H9 (cell line): ENCODE data around the gene LRRN1. TPM values are rescaled to one million over a fixed set of nuclear protein-coding genes. Genes with fewer than 3 reads are reported as not detected.

Experiments
- DNase-seq: peaks from one replicate; pipeline ENCODE4 v3.0.0-alpha.2; 2017
- H2AFZ ChIP-seq: one replicate; pipeline ENCODE4 v1.6.1; 2013; ENCODE audit warnings: mild to moderate bottlenecking, low read length, control low read depth, moderate library complexity
- H2AK5ac ChIP-seq: 2 replicates; pipeline ENCODE4 v1.6.1; 2013; ENCODE audit warnings: low read length, control low read depth, mixed read lengths; ENCODE audit not compliant: insufficient read length
- H2BK120ac ChIP-seq: one replicate; pipeline ENCODE4 v1.6.1; 2013; ENCODE audit warnings: low read depth, mild to moderate bottlenecking, low read length, control low read depth, inconsistent platforms; ENCODE audit not compliant: poor library complexity, severe bottlenecking
- H2BK12ac ChIP-seq: 2 replicates; pipeline ENCODE4 v1.6.1; 2013; ENCODE audit warnings: low read length, control low read depth, mixed read lengths, low read depth; ENCODE audit not compliant: insufficient read length
- H2BK15ac ChIP-seq: 2 replicates; pipeline ENCODE4 v1.6.1; 2013; ENCODE audit warnings: low read depth, low read length, control low read depth
- H2BK20ac ChIP-seq: one replicate; pipeline ENCODE4 v1.6.1; 2013; ENCODE audit warnings: low read depth, mild to moderate bottlenecking, low read length, control low read depth, inconsistent platforms; ENCODE audit not compliant: poor library complexity, severe bottlenecking
- H2BK5ac ChIP-seq: 2 replicates; pipeline ENCODE4 v1.6.1; 2013; ENCODE audit warnings: low read length, control low read depth, mixed read lengths; ENCODE audit not compliant: insufficient read length
- H3K14ac ChIP-seq: 2 replicates; pipeline ENCODE4 v1.6.1; 2013; ENCODE audit warnings: low read length, control low read depth; ENCODE audit not compliant: insufficient read depth
- H3K18ac ChIP-seq: 2 replicates; pipeline ENCODE4 v1.6.1; 2013; ENCODE audit warnings: low read depth, mild to moderate bottlenecking, mixed read lengths, low read length, control low read depth; ENCODE audit not compliant: insufficient read length
- H3K23ac ChIP-seq: 2 replicates; pipeline ENCODE4 v1.6.1; 2013; ENCODE audit warnings: low read length, control low read depth, mixed read lengths, low read depth; ENCODE audit not compliant: insufficient read length
- H3K23me2 ChIP-seq: 2 replicates; pipeline ENCODE4 v1.6.1; 2013; ENCODE audit warnings: low read depth, mild to moderate bottlenecking, mixed read lengths, low read length, control low read depth; ENCODE audit not compliant: insufficient read length, poor library complexity, severe bottlenecking
- H3K27ac ChIP-seq: 2 replicates; pipeline ENCODE4 v1.5.1; 2013; ENCODE audit warnings: low read length, control low read depth, mixed read lengths, low read depth; ENCODE audit not compliant: insufficient read length
- H3K27me3 ChIP-seq: 2 replicates; pipeline ENCODE4 v1.6.1; 2013; ENCODE audit warnings: low read length, control low read depth, inconsistent platforms; ENCODE audit not compliant: insufficient read depth
- H3K4ac ChIP-seq: 2 replicates; pipeline ENCODE4 v1.6.1; 2013; ENCODE audit warnings: low read depth, mild to moderate bottlenecking, control low read depth, inconsistent platforms, low read length, moderate library complexity
- H3K4me1 ChIP-seq: 2 replicates; pipeline ENCODE4 v1.6.1; 2013; ENCODE audit warnings: low read length, control low read depth, inconsistent platforms; ENCODE audit not compliant: insufficient read depth
- H3K4me2 ChIP-seq: 2 replicates; pipeline ENCODE4 v1.6.1; 2013; ENCODE audit warnings: low read length, control low read depth, mixed read lengths; ENCODE audit not compliant: insufficient read length, insufficient read depth
- H3K56ac ChIP-seq: 2 replicates; pipeline ENCODE4 v1.6.1; 2013; ENCODE audit warnings: low read depth, mild to moderate bottlenecking, mixed read lengths, low read length, control low read depth; ENCODE audit not compliant: insufficient read length
- H3K79me1 ChIP-seq: 2 replicates; pipeline ENCODE4 v1.6.1; 2013; ENCODE audit warnings: low read depth, mild to moderate bottlenecking, moderate library complexity, low read length, control low read depth, inconsistent platforms; ENCODE audit not compliant: insufficient read depth, poor library complexity, severe bottlenecking
- H3K79me2 ChIP-seq: 2 replicates; pipeline ENCODE4 v1.6.1; 2013; ENCODE audit warnings: low read length, control low read depth, inconsistent platforms; ENCODE audit not compliant: insufficient read depth
- H3K9ac ChIP-seq: 2 replicates; pipeline ENCODE4 v1.6.1; 2013; ENCODE audit warnings: low read length, control low read depth, mixed read lengths; ENCODE audit not compliant: insufficient read length; ENCODE audit errors: extremely low read depth
- H3K9me3 ChIP-seq: one replicate; pipeline ENCODE4 v1.6.1; 2013; ENCODE audit warnings: low read depth, low read length, inconsistent platforms; ENCODE audit not compliant: control insufficient read depth
- H3T11ph ChIP-seq: one replicate; pipeline ENCODE4 v1.6.1; 2013; ENCODE audit warnings: mild to moderate bottlenecking, low read length, control low read depth, inconsistent platforms
- H4K20me1 ChIP-seq: one replicate; pipeline ENCODE4 v1.6.1; 2013; ENCODE audit not compliant: control insufficient read depth, insufficient read length, insufficient read depth
- H4K5ac ChIP-seq: 2 replicates; pipeline ENCODE4 v1.6.1; 2013; ENCODE audit warnings: low read depth, mild to moderate bottlenecking, mixed read lengths, low read length, control low read depth; ENCODE audit not compliant: insufficient read length
- H4K8ac ChIP-seq: replicated peaks from 2 replicates; pipeline ENCODE4 v1.6.1; 2013; ENCODE audit warnings: low read length, control low read depth, mixed read lengths, low read depth; ENCODE audit not compliant: insufficient read length
- H4K91ac ChIP-seq: 2 replicates; pipeline ENCODE4 v1.6.1; 2013; ENCODE audit warnings: low read depth, mild to moderate bottlenecking, moderate library complexity, mixed read lengths, low read length, control low read depth; ENCODE audit not compliant: insufficient read length
- H3K27ac Mint-ChIP-seq, 3 experiments: 2 replicates in 2 of 3; 3 replicates in 1 of 3; pipeline ENCODE4 v1.8.0; 2020 to 2021; ENCODE audit warnings: mixed read lengths in 3 of 3, mild to moderate bottlenecking in 1 of 3, moderate library complexity in 1 of 3
- H3K27me3 Mint-ChIP-seq: 2 replicates; pipeline ENCODE4 v1.8.0; 2021; ENCODE audit warnings: low read depth, mild to moderate bottlenecking, moderate library complexity, mixed read lengths
- H3K36me3 Mint-ChIP-seq, 3 experiments: 2 replicates in 2 of 3; 3 replicates in 1 of 3; pipeline ENCODE4 v1.8.0; 2020 to 2021; ENCODE audit warnings: low read depth in 3 of 3, mixed read lengths in 3 of 3; ENCODE audit not compliant: insufficient read depth in 1 of 3
- H3K4me1 Mint-ChIP-seq, 2 experiments: 2 replicates each; pipeline ENCODE4 v1.8.0; 2020; ENCODE audit warnings: mixed read lengths in 2 of 2
- H3K4me3 Mint-ChIP-seq, 2 experiments: 2 replicates in 1 of 2; 3 replicates in 1 of 2; pipeline ENCODE4 v1.8.0; 2020 to 2021; ENCODE audit warnings: mild to moderate bottlenecking in 2 of 2, mixed read lengths in 2 of 2, moderate library complexity in 1 of 2
- H3K9me3 Mint-ChIP-seq, 2 experiments: 2 replicates in 1 of 2; 3 replicates in 1 of 2; pipeline ENCODE4 v1.8.0; 2020; ENCODE audit warnings: mild to moderate bottlenecking in 2 of 2, mixed read lengths in 2 of 2, moderate library complexity in 1 of 2
- WGBS: extraction: QIAGEN DNeasy Blood & Tissue Kit; methylation state at CpG from one replicate; pipeline ENCODE4 v1.1.7; 2013; ENCODE audit warnings: missing lambda C conversion rate, low lambda C conversion rate, mixed read lengths; ENCODE audit not compliant: insufficient read length; ENCODE audit errors: extremely low coverage; 5-methylcytosine and 5-hydroxymethylcytosine counted together
- total RNA-seq: library from RNA; stranded (reverse); gene quantifications from 2 replicates; pipeline ENCODE4 v1.2.1, GENCODE V29; 2021
- TF ChIP-seq, protein P1 (sequence below): fragments of 200-600 bp; sonication (generic); conservative IDR thresholded peaks from 3 replicates; pipeline ENCODE4 v1.8.0; 2021; ENCODE audit warnings: antibody characterized with exemption, mild to moderate bottlenecking

Gene LRRN1
- total RNA-seq, 1 experiment from 2014 or later: 269 TPM

DNA sequence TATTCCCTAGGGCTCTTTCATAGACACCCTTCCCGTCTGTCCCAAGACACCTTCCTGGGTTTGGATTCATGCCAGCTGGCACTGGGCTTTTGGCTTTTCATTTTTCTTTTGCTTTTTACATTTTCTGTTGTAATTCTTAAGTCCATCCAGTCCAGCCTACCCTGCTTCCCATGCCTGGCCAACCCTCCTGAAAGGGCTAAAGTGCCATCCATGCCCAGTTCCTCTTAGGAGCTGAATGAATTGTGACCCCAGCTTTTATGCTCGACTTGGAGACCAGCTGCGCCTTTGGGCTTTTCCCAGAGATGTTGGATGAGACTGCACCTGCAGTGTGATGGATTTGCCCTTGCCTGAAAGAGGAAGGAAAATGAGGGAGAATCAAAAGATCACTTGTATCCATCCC lies 25.8 kb downstream of the LRRN1 start:
- peaks cover 0 to 4% of the 10 kb centered on the region in 2 experiments; a peak in 1 of 5 replicates for H3K9me3 Mint-ChIP-seq
- Histone ChIP-seq H4K8ac (no peak overlapping the region), H2BK20ac (no peak overlapping the region), H3K27ac (no peak overlapping the region), H3K27me3 (no peaks in the 10 kb centered on the region), H2BK5ac (no peak overlapping the region), H2BK12ac (no peak overlapping the region), H3T11ph (no peak overlapping the region), H3K79me1 (peaks cover 10% of the 10 kb centered on the region), H2BK15ac (no peak overlapping the region), H2AK5ac (no peak overlapping the region), H4K5ac (no peak overlapping the region), H3K4me1 (no peaks in the 10 kb centered on the region; the same call in 1 of the 2 replicates), H3K18ac (no peak overlapping the region), H2BK120ac (no peak overlapping the region), H3K4me2 (no peak overlapping the region), H3K23me2 (no peaks in the 10 kb centered on the region), H3K56ac (no peak overlapping the region), H3K23ac (no peak overlapping the region), H3K79me2 (peaks cover 7% of the 10 kb centered on the region; the same call in 1 of the 2 replicates), H4K20me1 (no peaks in the 10 kb centered on the region), H3K9me3 (no peaks in the 10 kb centered on the region), H4K91ac (no peak overlapping the region), H3K9ac (no peak overlapping the region), H3K4ac (no peak overlapping the region), H3K14ac (no peak overlapping the region), H2AFZ (no peak overlapping the region)
- no peak for DNase-seq
- peak overlapping the region in 2 of 3 experiments; percentile 18 to 51; a peak in 3 of 7 replicates for H3K27ac Mint-ChIP-seq
- TF ChIP-seq, protein P1, sequence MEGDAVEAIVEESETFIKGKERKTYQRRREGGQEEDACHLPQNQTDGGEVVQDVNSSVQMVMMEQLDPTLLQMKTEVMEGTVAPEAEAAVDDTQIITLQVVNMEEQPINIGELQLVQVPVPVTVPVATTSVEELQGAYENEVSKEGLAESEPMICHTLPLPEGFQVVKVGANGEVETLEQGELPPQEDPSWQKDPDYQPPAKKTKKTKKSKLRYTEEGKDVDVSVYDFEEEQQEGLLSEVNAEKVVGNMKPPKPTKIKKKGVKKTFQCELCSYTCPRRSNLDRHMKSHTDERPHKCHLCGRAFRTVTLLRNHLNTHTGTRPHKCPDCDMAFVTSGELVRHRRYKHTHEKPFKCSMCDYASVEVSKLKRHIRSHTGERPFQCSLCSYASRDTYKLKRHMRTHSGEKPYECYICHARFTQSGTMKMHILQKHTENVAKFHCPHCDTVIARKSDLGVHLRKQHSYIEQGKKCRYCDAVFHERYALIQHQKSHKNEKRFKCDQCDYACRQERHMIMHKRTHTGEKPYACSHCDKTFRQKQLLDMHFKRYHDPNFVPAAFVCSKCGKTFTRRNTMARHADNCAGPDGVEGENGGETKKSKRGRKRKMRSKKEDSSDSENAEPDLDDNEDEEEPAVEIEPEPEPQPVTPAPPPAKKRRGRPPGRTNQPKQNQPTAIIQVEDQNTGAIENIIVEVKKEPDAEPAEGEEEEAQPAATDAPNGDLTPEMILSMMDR: no peak
- peaks cover 11 to 15% of the 10 kb centered on the region in 2 experiments for H3K4me1 Mint-ChIP-seq
- no peaks in the 10 kb centered on the region for H3K27me3 Mint-ChIP-seq
- WGBS: no CpG with 5 or more reads among the region's 3 CpGs
- peaks cover 62 to 89% (median 86%) of the 10 kb centered on the region in 3 experiments for H3K36me3 Mint-ChIP-seq
- no peak overlapping the region for H3K4me3 Mint-ChIP-seq
